Stimulated activated CD4-positive, alpha-beta T cell treated with anti-CD3 and anti-CD28 coated beads, Interleukin-1b, Interleukin-23, amount 100 ng/mL, for 4 hours (primary cell): ENCODE results near the gene CD48.

Experiments used
- DNase-seq, 2 donors: peaks; one replicate each; pipeline ENCODE4 v3.0.0-alpha.2; 2020; ENCODE audit warnings: low read depth in 2 of 2

The CD48 gene

GRCh38 chr1:160634543-160635491, 76.8 kb downstream of the CD48 start:
- DNase-seq: no peak

- no peak for DNase-seq
Measured at GRCh38 chr1:160633330-160633903, 78.2 kb downstream of the CD48 start.

DNA sequence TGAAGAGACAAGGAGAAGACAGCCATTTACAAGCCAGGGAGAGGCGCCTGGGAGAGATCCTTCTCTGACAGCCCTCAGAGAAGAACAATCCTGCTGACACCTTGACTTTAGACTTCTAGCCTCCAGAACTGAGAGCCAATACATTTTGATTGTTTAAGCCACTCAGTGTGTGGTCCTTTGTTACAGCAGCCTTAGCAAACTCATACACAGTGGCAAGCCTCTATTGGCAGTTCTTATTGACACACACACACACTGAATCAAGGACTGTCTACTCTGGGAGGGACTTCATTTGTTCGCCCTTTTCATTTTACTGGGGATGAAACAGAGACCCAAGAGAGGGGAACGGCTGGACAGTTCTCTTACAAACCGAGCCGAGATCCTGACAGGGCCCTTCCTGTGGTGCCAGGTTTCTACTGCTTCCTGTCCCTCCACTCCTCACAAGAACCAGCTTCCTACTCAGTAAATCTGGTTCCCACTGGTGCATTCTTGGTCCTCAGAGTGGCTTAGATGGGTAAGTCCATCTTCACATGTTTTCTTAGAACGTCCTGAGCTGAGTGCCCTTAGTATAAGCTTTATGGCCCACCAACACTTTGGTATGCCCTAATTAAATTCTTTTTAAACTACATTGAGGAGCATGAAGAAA, 79.5 kb downstream of the CD48 start:
- DNase-seq: no peak

DNA sequence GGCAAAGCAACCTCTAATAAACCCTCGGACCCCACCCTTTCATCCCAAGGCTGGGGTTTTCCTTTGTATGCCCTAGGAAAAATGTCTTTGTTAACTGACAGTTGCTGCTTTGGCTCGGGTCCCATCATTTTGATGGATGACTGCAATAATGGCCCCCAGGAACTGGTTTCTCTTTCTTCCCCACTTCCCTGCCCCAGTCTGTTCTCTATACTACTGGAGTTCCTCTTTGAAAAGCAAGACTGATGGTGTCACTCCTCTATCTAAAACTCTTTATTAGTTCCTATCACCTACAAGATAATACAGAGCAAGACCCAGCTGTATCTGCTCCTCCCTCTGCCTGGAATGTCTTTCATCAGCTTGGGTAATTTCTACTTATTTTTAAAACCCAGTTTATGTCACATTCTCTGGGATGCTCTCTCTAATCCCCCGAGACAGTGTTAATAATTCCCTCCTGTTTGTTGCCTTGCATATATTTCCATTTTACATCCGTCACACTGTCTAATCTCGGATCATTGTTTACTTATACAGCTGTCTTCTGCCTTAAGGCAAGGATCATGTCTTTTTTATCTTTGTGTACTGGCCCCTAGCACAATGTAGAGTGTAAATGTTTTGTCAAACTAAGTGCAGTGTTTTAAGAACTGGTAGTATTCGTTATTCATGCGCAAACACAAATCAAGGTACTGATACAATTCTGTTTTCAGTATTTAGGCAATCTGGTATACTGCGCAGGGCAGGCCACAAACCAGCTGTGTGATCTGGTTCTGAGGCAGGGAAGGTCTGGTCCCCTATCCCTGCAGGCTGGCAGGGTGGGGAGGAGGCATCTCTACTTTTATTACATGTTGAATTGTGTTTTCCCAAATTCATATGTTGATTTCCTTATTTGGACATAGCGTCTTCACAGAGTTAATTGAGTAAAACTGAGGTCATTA, 80.8 kb downstream of the CD48 start:
- DNase-seq: no peak

DNA sequence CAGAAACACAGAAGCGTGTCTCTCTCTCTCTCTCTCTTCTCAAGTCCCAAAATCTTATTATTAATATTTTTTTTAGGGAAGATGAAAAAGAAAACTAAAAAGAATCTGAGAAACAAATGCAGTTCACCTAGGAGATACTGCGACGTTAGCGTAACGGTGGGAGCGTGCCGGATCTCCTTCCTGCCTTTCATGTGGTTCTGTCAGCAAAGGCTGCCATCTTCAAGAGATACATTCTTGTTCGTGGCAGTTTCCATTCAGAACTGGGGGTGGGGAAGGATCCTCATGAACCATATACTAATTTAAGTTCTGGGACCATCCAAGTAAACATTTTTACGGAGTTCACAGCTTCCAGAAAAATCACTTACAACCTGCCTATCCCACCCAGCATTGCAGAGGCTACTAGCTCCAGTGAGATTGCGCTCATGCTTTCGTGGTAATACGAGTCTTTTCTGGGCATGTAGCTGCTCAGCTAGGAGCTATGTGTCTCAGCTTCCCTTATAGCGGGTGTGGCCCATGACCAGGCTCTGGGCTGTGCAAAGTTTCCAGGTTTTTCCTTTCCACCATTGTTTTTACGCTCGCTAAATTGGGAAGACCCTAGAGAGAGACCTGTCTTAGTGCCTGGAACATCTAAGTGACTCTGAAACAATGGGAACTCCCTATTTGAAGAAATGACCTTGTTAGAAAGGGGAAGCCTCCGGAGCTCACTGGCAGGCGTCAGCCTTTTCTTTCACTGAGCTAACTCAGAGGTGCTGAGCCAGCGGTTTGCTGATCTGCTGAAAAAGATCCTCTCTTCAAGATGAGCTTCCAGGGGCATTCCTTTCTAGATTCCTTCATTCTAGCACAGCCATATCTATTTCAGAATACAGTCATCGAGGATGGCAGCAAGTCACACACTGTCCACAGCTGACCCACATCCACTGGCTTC, 82.1 kb downstream of the CD48 start:
- peak; percentile 38 to 62 for DNase-seq

DNA sequence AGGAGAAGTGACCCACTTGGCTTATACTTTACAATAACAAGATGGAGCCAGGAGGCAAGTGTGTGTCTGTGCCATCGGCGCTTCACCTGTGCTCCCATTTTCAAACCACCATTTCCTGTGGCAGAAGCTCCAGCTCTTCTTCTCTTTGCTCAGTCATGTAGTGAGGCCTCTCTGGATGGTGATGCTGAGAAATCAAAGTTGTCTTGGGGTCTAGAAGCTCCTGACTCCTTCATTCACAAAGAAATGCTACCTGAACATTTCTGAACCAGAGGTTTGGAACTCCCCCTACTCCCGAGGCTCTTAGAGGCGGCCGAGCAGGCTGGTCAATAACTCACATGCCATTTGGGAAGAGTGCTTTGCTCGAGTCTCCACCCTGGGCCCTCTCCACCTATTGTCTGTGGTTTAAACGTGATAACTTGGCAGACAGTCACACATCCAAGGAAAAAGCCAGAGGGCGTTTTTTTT, 82.8 kb downstream of the CD48 start:
- DNase-seq: no peak
